ENCODE measurements around the gene GJC1. TPM values are rescaled to one million over a fixed set of nuclear protein-coding genes. Genes with fewer than 3 reads are reported as not detected.

Gene GJC1
- polyA plus RNA-seq, 1 donor = 8.2 TPM

GRCh38 chr17:44807093-44807816, 22.8 kb downstream of the GJC1 start:
- H3K36me3 ChIP-seq (ENCODE audit: control insufficient read depth, insufficient read depth, low read length) = peaks cover 13% of the 10 kb centered on the region
- H3K4me3 ChIP-seq (ENCODE audit: low read length) = no peak overlapping the region
- 80% methylated on average over 1 of the region's 4 CpGs for WGBS (ENCODE audit: insufficient coverage, low lambda C conversion rate)
- no peak overlapping the region for H3K27ac ChIP-seq (ENCODE audit: low read length)
- no peaks in the 10 kb centered on the region for H3K27me3 ChIP-seq (ENCODE audit: control insufficient read depth, insufficient read depth, low read length)
- no peaks in the 10 kb centered on the region for H3K9me3 ChIP-seq (ENCODE audit: control insufficient read depth, low read depth, low read length)
- no peaks in the 10 kb centered on the region for H3K4me1 ChIP-seq (ENCODE audit: control insufficient read depth, insufficient read depth, low read length)
- no peak for DNase-seq

- Histone ChIP-seq H3K9me3 (ENCODE audit: control insufficient read depth, low read depth, low read length) (no peaks in the 10 kb centered on the region), H3K4me3 (ENCODE audit: low read length) (no peak overlapping the region), H3K27me3 (ENCODE audit: control insufficient read depth, insufficient read depth, low read length) (no peaks in the 10 kb centered on the region), H3K36me3 (ENCODE audit: control insufficient read depth, insufficient read depth, low read length) (peaks cover 13% of the 10 kb centered on the region), H3K27ac (ENCODE audit: low read length) (peak overlapping the region; percentile 36), H3K4me1 (ENCODE audit: control insufficient read depth, insufficient read depth, low read length) (no peaks in the 10 kb centered on the region)
- WGBS (ENCODE audit: insufficient coverage, low lambda C conversion rate) = no CpG with 5 or more reads among the region's 10 CpGs
- DNase-seq = peak in 1 of 2 donors; percentile 19
Observed at GRCh38 chr17:44804302-44805089, 25.6 kb downstream of the GJC1 start.

- 100% methylated on average over 1 of the region's 5 CpGs for WGBS (ENCODE audit: insufficient coverage, low lambda C conversion rate)
- no peak overlapping the region for H3K27ac ChIP-seq (ENCODE audit: low read length)
- no peaks in the 10 kb centered on the region for H3K27me3 ChIP-seq (ENCODE audit: control insufficient read depth, insufficient read depth, low read length)
- DNase-seq = no peak
- H3K4me1 ChIP-seq (ENCODE audit: control insufficient read depth, insufficient read depth, low read length) = no peaks in the 10 kb centered on the region
- no peak overlapping the region for H3K4me3 ChIP-seq (ENCODE audit: low read length)
- H3K9me3 ChIP-seq (ENCODE audit: control insufficient read depth, low read depth, low read length) = no peaks in the 10 kb centered on the region
- peaks cover 13% of the 10 kb centered on the region for H3K36me3 ChIP-seq (ENCODE audit: control insufficient read depth, insufficient read depth, low read length)
Observed at GRCh38 chr17:44801880-44802279, 28.2 kb downstream of the GJC1 start.

GRCh38 chr17:44798356-44798755, 31.7 kb downstream of the GJC1 start:
- Histone ChIP-seq H3K36me3 (ENCODE audit: control insufficient read depth, insufficient read depth, low read length) (peaks cover under 1% of the 10 kb centered on the region), H3K9me3 (ENCODE audit: control insufficient read depth, low read depth, low read length) (no peaks in the 10 kb centered on the region), H3K27ac (ENCODE audit: low read length) (no peak overlapping the region), H3K4me1 (ENCODE audit: control insufficient read depth, insufficient read depth, low read length) (no peaks in the 10 kb centered on the region), H3K4me3 (ENCODE audit: low read length) (no peak overlapping the region), H3K27me3 (ENCODE audit: control insufficient read depth, insufficient read depth, low read length) (no peaks in the 10 kb centered on the region)
- peak; percentile 33 to 60 for DNase-seq
- WGBS (ENCODE audit: insufficient coverage, low lambda C conversion rate) = no CpG with 5 or more reads among the region's 2 CpGs

GRCh38 chr17:44797802-44798201, 32.3 kb downstream of the GJC1 start:
- no peak overlapping the region for H3K27ac ChIP-seq (ENCODE audit: low read length)
- no peak for DNase-seq
- H3K4me3 ChIP-seq (ENCODE audit: low read length) = no peak overlapping the region
- no peaks in the 10 kb centered on the region for H3K27me3 ChIP-seq (ENCODE audit: control insufficient read depth, insufficient read depth, low read length)
- 80% methylated on average over 1 of the region's 11 CpGs for WGBS (ENCODE audit: insufficient coverage, low lambda C conversion rate)
- H3K4me1 ChIP-seq (ENCODE audit: control insufficient read depth, insufficient read depth, low read length) = no peaks in the 10 kb centered on the region
- no peaks in the 10 kb centered on the region for H3K9me3 ChIP-seq (ENCODE audit: control insufficient read depth, low read depth, low read length)
- H3K36me3 ChIP-seq (ENCODE audit: control insufficient read depth, insufficient read depth, low read length) = no peaks in the 10 kb centered on the region

- Histone ChIP-seq H3K27me3 (ENCODE audit: control insufficient read depth, insufficient read depth, low read length) (no peaks in the 10 kb centered on the region), H3K4me3 (ENCODE audit: low read length) (no peak overlapping the region), H3K27ac (ENCODE audit: low read length) (no peak overlapping the region), H3K9me3 (ENCODE audit: control insufficient read depth, low read depth, low read length) (no peaks in the 10 kb centered on the region), H3K36me3 (ENCODE audit: control insufficient read depth, insufficient read depth, low read length) (no peaks in the 10 kb centered on the region), H3K4me1 (ENCODE audit: control insufficient read depth, insufficient read depth, low read length) (no peaks in the 10 kb centered on the region)
- DNase-seq = no peak
- 100% methylated on average over 1 of the region's 9 CpGs for WGBS (ENCODE audit: insufficient coverage, low lambda C conversion rate)
Observed at GRCh38 chr17:44796731-44797130, 33.4 kb downstream of the GJC1 start.

- DNase-seq = no peak
- H3K4me1 ChIP-seq (ENCODE audit: control insufficient read depth, insufficient read depth, low read length) = no peaks in the 10 kb centered on the region
- WGBS (ENCODE audit: insufficient coverage, low lambda C conversion rate) = no CpG with 5 or more reads among the region's 10 CpGs
- no peaks in the 10 kb centered on the region for H3K27me3 ChIP-seq (ENCODE audit: control insufficient read depth, insufficient read depth, low read length)
- H3K36me3 ChIP-seq (ENCODE audit: control insufficient read depth, insufficient read depth, low read length) = no peaks in the 10 kb centered on the region
- H3K4me3 ChIP-seq (ENCODE audit: low read length) = no peak overlapping the region
- H3K27ac ChIP-seq (ENCODE audit: low read length) = no peak overlapping the region
- no peaks in the 10 kb centered on the region for H3K9me3 ChIP-seq (ENCODE audit: control insufficient read depth, low read depth, low read length)
Observed at GRCh38 chr17:44795928-44796327, 34.2 kb downstream of the GJC1 start.

GRCh38 chr17:44795421-44795820, 34.7 kb downstream of the GJC1 start:
- WGBS (ENCODE audit: insufficient coverage, low lambda C conversion rate) = 100% methylated on average over 1 of the region's 9 CpGs

GRCh38 chr17:44794851-44795413, 35.2 kb downstream of the GJC1 start:
- H3K4me3 ChIP-seq (ENCODE audit: low read length) = no peak overlapping the region
- no peaks in the 10 kb centered on the region for H3K36me3 ChIP-seq (ENCODE audit: control insufficient read depth, insufficient read depth, low read length)
- H3K4me1 ChIP-seq (ENCODE audit: control insufficient read depth, insufficient read depth, low read length) = no peaks in the 10 kb centered on the region
- H3K9me3 ChIP-seq (ENCODE audit: control insufficient read depth, low read depth, low read length) = no peaks in the 10 kb centered on the region
- WGBS (ENCODE audit: insufficient coverage, low lambda C conversion rate) = no CpG with 5 or more reads among the region's 10 CpGs
- H3K27me3 ChIP-seq (ENCODE audit: control insufficient read depth, insufficient read depth, low read length) = no peaks in the 10 kb centered on the region
- H3K27ac ChIP-seq (ENCODE audit: low read length) = no peak overlapping the region
- DNase-seq = no peak

More at GRCh38 chr17:44795421-44795820, 34.7 kb downstream of the GJC1 start:
- no peak for DNase-seq
- H3K9me3 ChIP-seq (ENCODE audit: control insufficient read depth, low read depth, low read length) = no peaks in the 10 kb centered on the region
- no peak overlapping the region for H3K4me3 ChIP-seq (ENCODE audit: low read length)
- H3K27ac ChIP-seq (ENCODE audit: low read length) = no peak overlapping the region
- no peaks in the 10 kb centered on the region for H3K27me3 ChIP-seq (ENCODE audit: control insufficient read depth, insufficient read depth, low read length)
- H3K36me3 ChIP-seq (ENCODE audit: control insufficient read depth, insufficient read depth, low read length) = no peaks in the 10 kb centered on the region
- H3K4me1 ChIP-seq (ENCODE audit: control insufficient read depth, insufficient read depth, low read length) = no peaks in the 10 kb centered on the region

- no peak for DNase-seq
- Histone ChIP-seq H3K27ac (ENCODE audit: low read length) (no peak overlapping the region), H3K4me1 (ENCODE audit: control insufficient read depth, insufficient read depth, low read length) (no peaks in the 10 kb centered on the region), H3K9me3 (ENCODE audit: control insufficient read depth, low read depth, low read length) (no peaks in the 10 kb centered on the region), H3K27me3 (ENCODE audit: control insufficient read depth, insufficient read depth, low read length) (no peaks in the 10 kb centered on the region), H3K36me3 (ENCODE audit: control insufficient read depth, insufficient read depth, low read length) (no peaks in the 10 kb centered on the region), H3K4me3 (ENCODE audit: low read length) (no peak overlapping the region)
- no CpG with 5 or more reads among the region's 18 CpGs for whole genome bisulfite sequencing (ENCODE audit: insufficient coverage, low lambda C conversion rate)
Observed at GRCh38 chr17:44793885-44794842, 35.9 kb downstream of the GJC1 start.

Measured in large intestine (tissue), 3 donors.